ENCODE data around the gene TMEM131. TPM values are rescaled to one million over a fixed set of nuclear protein-coding genes. Genes with fewer than 3 reads are reported as not detected.

Gene TMEM131
- total and polyA plus RNA-seq, 10 of the 15 experiments (the other 5 are each of a cell fraction or from before 2014, with no cell fraction given), result 6.0 to 48.2 (median 23.2) TPM

DNA sequence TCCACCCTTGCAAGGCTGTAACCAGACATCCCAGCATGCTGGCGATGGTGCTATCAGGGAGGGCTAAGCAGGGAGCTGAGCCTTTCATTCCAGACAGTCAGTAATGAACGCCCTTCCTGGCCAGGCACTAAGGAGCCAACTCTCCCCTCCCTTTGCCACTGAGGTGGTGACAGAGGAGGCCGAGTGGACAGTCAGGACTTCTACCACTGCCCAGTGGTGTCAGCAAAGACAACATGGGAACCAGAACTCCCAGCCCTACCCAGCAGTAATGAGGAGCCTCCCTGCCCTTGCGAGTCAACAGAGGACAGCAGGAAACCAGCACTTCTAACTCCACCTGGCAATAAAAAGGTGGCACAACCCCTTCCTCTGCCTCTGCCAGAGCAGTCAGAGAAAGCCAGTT lies 213.8 kb downstream of the TMEM131 start:
- H2AFZ ChIP-seq (ENCODE audit: control insufficient read depth, low read depth, low read length), result no peak overlapping the region
- in situ Hi-C loops (cut with MboI) (no loop called here), intact Hi-C loops (cut with micrococcal nuclease; ENCODE audit: unreplicated experiment) (no loop called here)
- H4K20me1 ChIP-seq (ENCODE audit: control insufficient read depth, insufficient read depth), result no peaks in the 10 kb centered on the region
- WGBS (ENCODE audit: insufficient coverage, insufficient replicate concordance, low lambda C conversion rate, missing lambda C conversion rate), result 99% methylated on average over 4 of the region's 4 CpGs
- ChIA-PET SMC1A (ENCODE audit: uncharacterized antibody, unreplicated experiment) (interaction anchor here (0.9 kb wide), 1 partner anchor 10 kb away, joined by 3 read pairs; no protein-coding TSS in a partner anchor), CTCF (no interaction called here), RAD21 (ENCODE audit: unreplicated experiment) (no interaction called here), POLR2A (no interaction called here)
- no peak for FAIRE-seq
- H3K9me3 ChIP-seq (replicated peaks; ENCODE audit: control insufficient read depth, insufficient read depth, low read length), result no peaks in the 10 kb centered on the region
- no peak for DNase-seq (ENCODE audit: low read depth, low spot score)
- no peak for ATAC-seq
- H3K36me3 ChIP-seq (ENCODE audit: control insufficient read depth in 2 of 2, insufficient read depth in 2 of 2, low read length in 1 of 2), result peaks cover 0 to 6% of the 10 kb centered on the region in 2 experiments; a peak in 2 of 4 replicates
- no peaks in the 10 kb centered on the region for H3K4me1 ChIP-seq (ENCODE audit: control insufficient read depth, insufficient read depth, low read length)
- no peak overlapping the region for H3K4me3 ChIP-seq
- no peaks in the 10 kb centered on the region for H3K79me2 ChIP-seq (ENCODE audit: control insufficient read depth, insufficient read depth, low read length)
- no peak overlapping the region for H3K4me2 ChIP-seq (ENCODE audit: control insufficient read depth, insufficient read depth)
- BruUV-seq (replicated peaks), result no TSS peak
- H3K9ac ChIP-seq (ENCODE audit: control insufficient read depth, insufficient read depth, low read length), result no peak overlapping the region
- no peaks in the 10 kb centered on the region for H3K27me3 ChIP-seq (replicated peaks in 1 of 2; ENCODE audit: control insufficient read depth in 2 of 2, insufficient read depth in 2 of 2, low read length in 1 of 2)
- no peak overlapping the region for H3K27ac ChIP-seq (ENCODE audit: control insufficient read depth, insufficient read depth)
- no peak for TF ChIP-seq ZZZ3 (IDR thresholded peaks at IDR 0.05; ENCODE audit: control insufficient read depth, insufficient read length, low read depth)
- TF ChIP-seq ZNF217 (IDR thresholded peaks at IDR 0.05), result no peak
- TF ChIP-seq SPI1 (IDR thresholded peaks at IDR 0.05; ENCODE audit: borderline replicate concordance, insufficient read depth, low read depth, low read length), result no peak
- no peak for TF ChIP-seq SP1 (IDR thresholded peaks at IDR 0.05; ENCODE audit: low read depth, low read length)
- no peak for TF ChIP-seq POU2F2 (IDR thresholded peaks at IDR 0.05; ENCODE audit: borderline replicate concordance, low read depth, low read length)
- TF ChIP-seq CBX5 (IDR thresholded peaks at IDR 0.05; ENCODE audit: low read depth), result no peak
- TF ChIP-seq, protein P1, sequence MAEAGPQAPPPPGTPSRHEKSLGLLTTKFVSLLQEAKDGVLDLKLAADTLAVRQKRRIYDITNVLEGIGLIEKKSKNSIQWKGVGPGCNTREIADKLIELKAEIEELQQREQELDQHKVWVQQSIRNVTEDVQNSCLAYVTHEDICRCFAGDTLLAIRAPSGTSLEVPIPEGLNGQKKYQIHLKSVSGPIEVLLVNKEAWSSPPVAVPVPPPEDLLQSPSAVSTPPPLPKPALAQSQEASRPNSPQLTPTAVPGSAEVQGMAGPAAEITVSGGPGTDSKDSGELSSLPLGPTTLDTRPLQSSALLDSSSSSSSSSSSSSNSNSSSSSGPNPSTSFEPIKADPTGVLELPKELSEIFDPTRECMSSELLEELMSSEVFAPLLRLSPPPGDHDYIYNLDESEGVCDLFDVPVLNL (IDR thresholded peaks at IDR 0.05; ENCODE audit: low read depth, low read length), result no peak
- no peak for TF ChIP-seq ZNF384 (IDR thresholded peaks at IDR 0.05; ENCODE audit: borderline replicate concordance, low read depth, low read length)
- TF ChIP-seq BHLHE40 (IDR thresholded peaks at IDR 0.05; ENCODE audit: borderline replicate concordance in 1 of 2, low read depth in 2 of 2, low read length in 1 of 2), result no peak
- TF ChIP-seq RUNX3 (IDR thresholded peaks at IDR 0.05; ENCODE audit: low read length), result no peak
- TF ChIP-seq CBX3 (IDR thresholded peaks at IDR 0.05; ENCODE audit: borderline replicate concordance, low read depth), result no peak
- TF ChIP-seq FOXM1 (IDR thresholded peaks at IDR 0.05; ENCODE audit: low read depth, low read length), result no peak
- TF ChIP-seq, protein P2, sequence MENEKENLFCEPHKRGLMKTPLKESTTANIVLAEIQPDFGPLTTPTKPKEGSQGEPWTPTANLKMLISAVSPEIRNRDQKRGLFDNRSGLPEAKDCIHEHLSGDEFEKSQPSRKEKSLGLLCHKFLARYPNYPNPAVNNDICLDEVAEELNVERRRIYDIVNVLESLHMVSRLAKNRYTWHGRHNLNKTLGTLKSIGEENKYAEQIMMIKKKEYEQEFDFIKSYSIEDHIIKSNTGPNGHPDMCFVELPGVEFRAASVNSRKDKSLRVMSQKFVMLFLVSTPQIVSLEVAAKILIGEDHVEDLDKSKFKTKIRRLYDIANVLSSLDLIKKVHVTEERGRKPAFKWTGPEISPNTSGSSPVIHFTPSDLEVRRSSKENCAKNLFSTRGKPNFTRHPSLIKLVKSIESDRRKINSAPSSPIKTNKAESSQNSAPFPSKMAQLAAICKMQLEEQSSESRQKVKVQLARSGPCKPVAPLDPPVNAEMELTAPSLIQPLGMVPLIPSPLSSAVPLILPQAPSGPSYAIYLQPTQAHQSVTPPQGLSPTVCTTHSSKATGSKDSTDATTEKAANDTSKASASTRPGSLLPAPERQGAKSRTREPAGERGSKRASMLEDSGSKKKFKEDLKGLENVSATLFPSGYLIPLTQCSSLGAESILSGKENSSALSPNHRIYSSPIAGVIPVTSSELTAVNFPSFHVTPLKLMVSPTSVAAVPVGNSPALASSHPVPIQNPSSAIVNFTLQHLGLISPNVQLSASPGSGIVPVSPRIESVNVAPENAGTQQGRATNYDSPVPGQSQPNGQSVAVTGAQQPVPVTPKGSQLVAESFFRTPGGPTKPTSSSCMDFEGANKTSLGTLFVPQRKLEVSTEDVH (IDR thresholded peaks at IDR 0.05; ENCODE audit: low read depth, partially characterized antibody), result no peak
- TF ChIP-seq NFYA (IDR thresholded peaks at IDR 0.05; ENCODE audit: borderline replicate concordance, low read depth, low read length), result no peak
- no peak for TF ChIP-seq KAT2A (conservative IDR thresholded peaks at IDR 0.05; ENCODE audit: control insufficient read depth, low read depth, low read length)
- TF ChIP-seq, protein P3, sequence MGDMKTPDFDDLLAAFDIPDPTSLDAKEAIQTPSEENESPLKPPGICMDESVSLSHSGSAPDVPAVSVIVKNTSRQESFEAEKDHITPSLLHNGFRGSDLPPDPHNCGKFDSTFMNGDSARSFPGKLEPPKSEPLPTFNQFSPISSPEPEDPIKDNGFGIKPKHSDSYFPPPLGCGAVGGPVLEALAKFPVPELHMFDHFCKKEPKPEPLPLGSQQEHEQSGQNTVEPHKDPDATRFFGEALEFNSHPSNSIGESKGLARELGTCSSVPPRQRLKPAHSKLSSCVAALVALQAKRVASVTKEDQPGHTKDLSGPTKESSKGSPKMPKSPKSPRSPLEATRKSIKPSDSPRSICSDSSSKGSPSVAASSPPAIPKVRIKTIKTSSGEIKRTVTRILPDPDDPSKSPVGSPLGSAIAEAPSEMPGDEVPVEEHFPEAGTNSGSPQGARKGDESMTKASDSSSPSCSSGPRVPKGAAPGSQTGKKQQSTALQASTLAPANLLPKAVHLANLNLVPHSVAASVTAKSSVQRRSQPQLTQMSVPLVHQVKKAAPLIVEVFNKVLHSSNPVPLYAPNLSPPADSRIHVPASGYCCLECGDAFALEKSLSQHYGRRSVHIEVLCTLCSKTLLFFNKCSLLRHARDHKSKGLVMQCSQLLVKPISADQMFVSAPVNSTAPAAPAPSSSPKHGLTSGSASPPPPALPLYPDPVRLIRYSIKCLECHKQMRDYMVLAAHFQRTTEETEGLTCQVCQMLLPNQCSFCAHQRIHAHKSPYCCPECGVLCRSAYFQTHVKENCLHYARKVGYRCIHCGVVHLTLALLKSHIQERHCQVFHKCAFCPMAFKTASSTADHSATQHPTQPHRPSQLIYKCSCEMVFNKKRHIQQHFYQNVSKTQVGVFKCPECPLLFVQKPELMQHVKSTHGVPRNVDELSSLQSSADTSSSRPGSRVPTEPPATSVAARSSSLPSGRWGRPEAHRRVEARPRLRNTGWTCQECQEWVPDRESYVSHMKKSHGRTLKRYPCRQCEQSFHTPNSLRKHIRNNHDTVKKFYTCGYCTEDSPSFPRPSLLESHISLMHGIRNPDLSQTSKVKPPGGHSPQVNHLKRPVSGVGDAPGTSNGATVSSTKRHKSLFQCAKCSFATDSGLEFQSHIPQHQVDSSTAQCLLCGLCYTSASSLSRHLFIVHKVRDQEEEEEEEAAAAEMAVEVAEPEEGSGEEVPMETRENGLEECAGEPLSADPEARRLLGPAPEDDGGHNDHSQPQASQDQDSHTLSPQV (IDR thresholded peaks at IDR 0.05), result no peak

All from GM12878 (cell line).